Neural cell (in vitro differentiated cells): Measurements from ENCODE around the gene STK32A. TPM values are rescaled to one million over a fixed set of nuclear protein-coding genes. Genes with fewer than 3 reads are reported as not detected.

Experiments
- H2AFZ ChIP-seq: fragments of 200-600, 300-800 bp; sonication (generic), shearing (Covaris generic); 2 replicates; pipeline ENCODE4 v1.6.0; 2014; ENCODE audit warnings: low read depth, mild to moderate bottlenecking, antibody characterized with exemption, low read length, moderate library complexity
- H3F3A ChIP-seq: fragments of 200-600 bp; shearing (Covaris generic); 2 replicates; pipeline ENCODE4 v1.6.1; 2016; ENCODE audit warnings: mild to moderate bottlenecking, moderate library complexity, mixed read lengths, antibody characterized with exemption, low read length; ENCODE audit not compliant: insufficient read depth, poor library complexity, severe bottlenecking
- H3K27ac ChIP-seq: fragments of 200-600, 300-800 bp; sonication (generic), shearing (Covaris generic); 2 replicates; pipeline ENCODE4 v1.5.1; 2014; ENCODE audit warnings: mild to moderate bottlenecking, low read length, moderate library complexity
- H3K27me3 ChIP-seq: fragments of 300-800, 200-600 bp; sonication (generic), shearing (Covaris generic); 2 replicates; pipeline ENCODE4 v1.6.0; 2014; ENCODE audit warnings: mild to moderate bottlenecking, low read depth, low read length, moderate library complexity; ENCODE audit not compliant: insufficient read depth
- H3K36me3 ChIP-seq: fragments of 300-800, 200-600 bp; sonication (generic), shearing (Covaris generic); 2 replicates; pipeline ENCODE4 v1.5.1; 2014; ENCODE audit warnings: mild to moderate bottlenecking, antibody characterized with exemption, low read length, moderate library complexity; ENCODE audit not compliant: insufficient read depth
- H3K4me2 ChIP-seq: fragments of 300-800, 200-600 bp; sonication (generic), shearing (Covaris generic); 2 replicates; pipeline ENCODE4 v1.6.0; 2014; ENCODE audit warnings: mild to moderate bottlenecking, low read length
- H3K4me3 ChIP-seq: fragments of 300-800, 200-600 bp; sonication (generic), shearing (Covaris generic); 2 replicates; pipeline ENCODE4 v1.5.1; 2014; ENCODE audit warnings: mild to moderate bottlenecking, low read length, moderate library complexity
- H3K79me2 ChIP-seq: fragments of 200-600 bp; shearing (Covaris generic); replicated peaks from 2 replicates; pipeline ENCODE4 v1.6.0; 2014; ENCODE audit warnings: mild to moderate bottlenecking, low read length, moderate library complexity; ENCODE audit not compliant: insufficient read depth
- H3K9ac ChIP-seq: fragments of 300-800, 200-600 bp; sonication (generic), shearing (Covaris generic); 2 replicates; pipeline ENCODE4 v1.6.1; 2016; ENCODE audit warnings: mild to moderate bottlenecking, low read length, mixed read lengths
- H3K9me2 ChIP-seq: fragments of 200-600 bp; shearing (Covaris generic); 2 replicates; pipeline ENCODE4 v1.6.1; 2016; ENCODE audit warnings: mild to moderate bottlenecking, low read length, mixed read lengths; ENCODE audit not compliant: insufficient read depth
- H3K9me3 ChIP-seq: fragments of 200-600, 300-800 bp; sonication (generic), shearing (Covaris generic); 2 replicates; pipeline ENCODE4 v1.6.1; 2016; ENCODE audit warnings: mild to moderate bottlenecking, mixed run types, low read length, moderate library complexity, mixed read lengths
- H4K20me1 ChIP-seq: fragments of 200-600 bp; shearing (Covaris generic); 2 replicates; pipeline ENCODE4 v1.6.1; 2016; ENCODE audit warnings: mild to moderate bottlenecking, mixed run types; ENCODE audit not compliant: insufficient read depth
- EP300 ChIP-seq: fragments of 450-650 bp; conservative IDR thresholded peaks from 2 replicates; pipeline ENCODE4 v1.6.1; 2014; ENCODE audit warnings: antibody characterized with exemption, mild to moderate bottlenecking, moderate library complexity; ENCODE audit not compliant: poor library complexity, severe bottlenecking
- EZH2 ChIP-seq: fragments of 200-600, 300-800 bp; shearing (Covaris generic), sonication (generic); IDR thresholded peaks from 2 replicates; pipeline ENCODE4 v1.6.1; 2014; ENCODE audit warnings: antibody characterized with exemption, low read length, borderline replicate concordance, mild to moderate bottlenecking; ENCODE audit not compliant: insufficient read depth, poor library complexity, severe bottlenecking
- MXI1 ChIP-seq: fragments of 450-650 bp; conservative IDR thresholded peaks from 2 replicates; pipeline ENCODE4 v1.6.1; 2014; ENCODE audit warnings: antibody characterized with exemption, mild to moderate bottlenecking; ENCODE audit not compliant: poor library complexity, severe bottlenecking
- POLR2AphosphoS5 ChIP-seq: IDR thresholded peaks from 2 replicates; pipeline ENCODE4 v1.6.1; 2012
- RAD21 ChIP-seq: fragments of 450-650 bp; conservative IDR thresholded peaks from 2 replicates; pipeline ENCODE4 v1.6.1; 2014; ENCODE audit warnings: antibody characterized with exemption, mild to moderate bottlenecking, moderate library complexity
- SMC3 ChIP-seq: fragments of 450-650 bp; conservative IDR thresholded peaks from 2 replicates; pipeline ENCODE4 v1.6.1; 2014; ENCODE audit warnings: antibody characterized with exemption, mild to moderate bottlenecking, moderate library complexity; ENCODE audit not compliant: poor library complexity
- TAF1 ChIP-seq: IDR thresholded peaks from 2 replicates; pipeline ENCODE4 v1.6.1; 2012; ENCODE audit warnings: low read depth
- polyA plus RNA-seq: library from polyadenylated mRNA; depleted of rRNA; stranded (reverse); fragments of >200 nt; gene quantifications from 2 replicates; pipeline ENCODE4 v1.2.3, GENCODE V29; 2014
- TF ChIP-seq, protein P1 (sequence below): IDR thresholded peaks from 2 replicates; pipeline ENCODE4 v1.6.1; 2012; ENCODE audit warnings: borderline replicate concordance
- TF ChIP-seq, protein P2 (sequence below): fragments of 450-650 bp; IDR thresholded peaks from 2 replicates; pipeline ENCODE4 v1.5.1; 2014; ENCODE audit warnings: antibody characterized with exemption, mild to moderate bottlenecking, moderate library complexity; ENCODE audit not compliant: poor library complexity, severe bottlenecking

Gene STK32A
- polyA plus RNA-seq, 1 donor from 2014 or later: 23.1 TPM

DNA sequence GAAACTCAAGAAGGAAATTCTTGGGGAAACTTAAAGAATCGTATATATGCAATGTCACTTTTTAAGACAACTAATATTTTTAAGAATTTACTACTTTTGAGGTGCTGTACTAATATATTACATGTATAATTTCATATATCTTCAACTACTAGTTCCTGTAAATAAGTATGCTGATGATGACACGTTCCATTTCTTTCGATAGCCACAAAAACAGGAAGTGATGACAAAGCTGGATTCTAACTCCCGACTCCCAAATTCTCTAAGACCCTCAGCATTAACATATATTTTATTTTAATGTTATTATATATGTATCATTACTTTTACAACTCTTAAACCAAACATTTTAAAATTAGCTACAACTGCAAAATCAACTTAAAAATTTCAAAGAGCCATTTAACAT is 74.8 kb downstream of the STK32A start:
- Histone ChIP-seq H3K36me3 (no peaks in the 10 kb centered on the region), H3K4me2 (no peak overlapping the region), H3K9ac (no peak overlapping the region), H4K20me1 (no peaks in the 10 kb centered on the region), H3K27me3 (no peaks in the 10 kb centered on the region), H3K4me3 (no peak overlapping the region), H3K79me2 (no peaks in the 10 kb centered on the region), H3K27ac (no peak overlapping the region), H2AFZ (no peak overlapping the region), H3K9me3 (no peaks in the 10 kb centered on the region), H3K9me2 (no peaks in the 10 kb centered on the region), H3F3A (no peaks in the 10 kb centered on the region)
- TF ChIP-seq RAD21: no peak
- TF ChIP-seq SMC3: no peak
- TF ChIP-seq POLR2AphosphoS5: no peak
- TF ChIP-seq TAF1: no peak

DNA sequence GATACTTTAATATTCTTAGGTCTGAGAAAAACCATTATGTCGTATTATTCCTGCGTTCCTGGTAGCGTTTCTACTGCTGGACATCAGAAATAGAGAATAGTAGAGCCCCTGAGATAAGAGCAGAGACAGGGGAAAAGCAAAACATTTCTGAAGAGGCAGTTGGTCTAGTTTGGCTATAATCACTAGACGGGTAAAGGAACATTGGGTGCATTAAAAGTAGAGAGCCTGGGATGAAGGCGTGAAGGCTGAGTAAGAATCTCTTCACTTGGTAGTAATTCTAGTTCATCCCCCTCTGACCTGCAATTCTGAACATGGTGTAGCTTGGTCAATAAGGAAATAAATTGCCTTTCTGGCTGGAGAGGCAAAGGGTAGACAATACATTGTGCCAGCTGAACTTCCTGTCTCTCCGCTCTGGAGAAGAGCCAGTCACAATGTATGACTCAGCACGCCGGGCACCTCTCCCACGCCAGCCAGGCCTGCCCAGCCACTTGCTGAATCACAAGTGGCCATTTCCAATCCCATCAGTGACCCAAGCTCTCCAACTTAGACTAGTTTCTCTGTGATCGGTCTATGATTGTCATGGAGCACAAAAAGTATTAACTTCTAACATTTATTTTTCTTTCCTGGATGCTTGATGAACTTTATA is 75.4 kb downstream of the STK32A start:
- Histone ChIP-seq H3K27ac (no peak overlapping the region), H3K9ac (no peak overlapping the region), H3K9me2 (no peaks in the 10 kb centered on the region), H3F3A (no peaks in the 10 kb centered on the region), H3K79me2 (no peaks in the 10 kb centered on the region), H3K36me3 (no peaks in the 10 kb centered on the region), H3K4me3 (no peak overlapping the region), H3K4me2 (no peak overlapping the region), H3K27me3 (no peaks in the 10 kb centered on the region), H2AFZ (no peak overlapping the region), H3K9me3 (no peaks in the 10 kb centered on the region), H4K20me1 (no peaks in the 10 kb centered on the region)
- TF ChIP-seq POLR2AphosphoS5 (no peak), SMC3 (no peak), EP300 (no peak), RAD21 (no peak), TAF1 (no peak), EZH2 (no peak), MXI1 (no peak)
- TF ChIP-seq, protein P1, sequence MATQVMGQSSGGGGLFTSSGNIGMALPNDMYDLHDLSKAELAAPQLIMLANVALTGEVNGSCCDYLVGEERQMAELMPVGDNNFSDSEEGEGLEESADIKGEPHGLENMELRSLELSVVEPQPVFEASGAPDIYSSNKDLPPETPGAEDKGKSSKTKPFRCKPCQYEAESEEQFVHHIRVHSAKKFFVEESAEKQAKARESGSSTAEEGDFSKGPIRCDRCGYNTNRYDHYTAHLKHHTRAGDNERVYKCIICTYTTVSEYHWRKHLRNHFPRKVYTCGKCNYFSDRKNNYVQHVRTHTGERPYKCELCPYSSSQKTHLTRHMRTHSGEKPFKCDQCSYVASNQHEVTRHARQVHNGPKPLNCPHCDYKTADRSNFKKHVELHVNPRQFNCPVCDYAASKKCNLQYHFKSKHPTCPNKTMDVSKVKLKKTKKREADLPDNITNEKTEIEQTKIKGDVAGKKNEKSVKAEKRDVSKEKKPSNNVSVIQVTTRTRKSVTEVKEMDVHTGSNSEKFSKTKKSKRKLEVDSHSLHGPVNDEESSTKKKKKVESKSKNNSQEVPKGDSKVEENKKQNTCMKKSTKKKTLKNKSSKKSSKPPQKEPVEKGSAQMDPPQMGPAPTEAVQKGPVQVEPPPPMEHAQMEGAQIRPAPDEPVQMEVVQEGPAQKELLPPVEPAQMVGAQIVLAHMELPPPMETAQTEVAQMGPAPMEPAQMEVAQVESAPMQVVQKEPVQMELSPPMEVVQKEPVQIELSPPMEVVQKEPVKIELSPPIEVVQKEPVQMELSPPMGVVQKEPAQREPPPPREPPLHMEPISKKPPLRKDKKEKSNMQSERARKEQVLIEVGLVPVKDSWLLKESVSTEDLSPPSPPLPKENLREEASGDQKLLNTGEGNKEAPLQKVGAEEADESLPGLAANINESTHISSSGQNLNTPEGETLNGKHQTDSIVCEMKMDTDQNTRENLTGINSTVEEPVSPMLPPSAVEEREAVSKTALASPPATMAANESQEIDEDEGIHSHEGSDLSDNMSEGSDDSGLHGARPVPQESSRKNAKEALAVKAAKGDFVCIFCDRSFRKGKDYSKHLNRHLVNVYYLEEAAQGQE: no peak
- TF ChIP-seq, protein P2, sequence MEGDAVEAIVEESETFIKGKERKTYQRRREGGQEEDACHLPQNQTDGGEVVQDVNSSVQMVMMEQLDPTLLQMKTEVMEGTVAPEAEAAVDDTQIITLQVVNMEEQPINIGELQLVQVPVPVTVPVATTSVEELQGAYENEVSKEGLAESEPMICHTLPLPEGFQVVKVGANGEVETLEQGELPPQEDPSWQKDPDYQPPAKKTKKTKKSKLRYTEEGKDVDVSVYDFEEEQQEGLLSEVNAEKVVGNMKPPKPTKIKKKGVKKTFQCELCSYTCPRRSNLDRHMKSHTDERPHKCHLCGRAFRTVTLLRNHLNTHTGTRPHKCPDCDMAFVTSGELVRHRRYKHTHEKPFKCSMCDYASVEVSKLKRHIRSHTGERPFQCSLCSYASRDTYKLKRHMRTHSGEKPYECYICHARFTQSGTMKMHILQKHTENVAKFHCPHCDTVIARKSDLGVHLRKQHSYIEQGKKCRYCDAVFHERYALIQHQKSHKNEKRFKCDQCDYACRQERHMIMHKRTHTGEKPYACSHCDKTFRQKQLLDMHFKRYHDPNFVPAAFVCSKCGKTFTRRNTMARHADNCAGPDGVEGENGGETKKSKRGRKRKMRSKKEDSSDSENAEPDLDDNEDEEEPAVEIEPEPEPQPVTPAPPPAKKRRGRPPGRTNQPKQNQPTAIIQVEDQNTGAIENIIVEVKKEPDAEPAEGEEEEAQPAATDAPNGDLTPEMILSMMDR: no peak
